ENCODE data around the gene ACKR3.
A peak's percentile ranks its signal among the peaks of the same experiment; 100 is the strongest.

Gene ACKR3

DNA sequence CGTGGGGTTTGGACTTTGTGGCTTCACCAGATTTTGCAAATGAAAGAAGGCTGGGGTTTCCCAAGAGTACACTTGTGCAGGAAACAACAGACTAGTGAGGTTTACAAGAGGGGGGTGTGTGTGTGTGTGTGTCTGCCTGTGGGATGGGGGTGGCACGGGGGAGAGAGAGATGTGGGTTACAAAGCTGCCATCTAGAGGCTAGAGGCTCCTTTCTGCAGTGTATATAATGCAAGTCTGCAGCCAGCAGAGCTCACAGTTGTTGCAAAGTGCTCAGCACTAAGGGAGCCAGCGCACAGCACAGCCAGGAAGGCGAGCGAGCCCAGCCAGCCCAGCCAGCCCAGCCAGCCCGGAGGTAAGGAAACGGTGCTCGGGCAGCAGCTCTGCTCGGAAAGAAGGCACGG is at the start of gene ACKR3:
Gene ACKR3, plus strand, starts transcription at position 253 of the 401 bp plus-strand sequence. CDS start 10,641 bp downstream, outside the sequence.
- peak; percentile 52 for DNase-seq (ENCODE audit: low spot score)

DNA sequence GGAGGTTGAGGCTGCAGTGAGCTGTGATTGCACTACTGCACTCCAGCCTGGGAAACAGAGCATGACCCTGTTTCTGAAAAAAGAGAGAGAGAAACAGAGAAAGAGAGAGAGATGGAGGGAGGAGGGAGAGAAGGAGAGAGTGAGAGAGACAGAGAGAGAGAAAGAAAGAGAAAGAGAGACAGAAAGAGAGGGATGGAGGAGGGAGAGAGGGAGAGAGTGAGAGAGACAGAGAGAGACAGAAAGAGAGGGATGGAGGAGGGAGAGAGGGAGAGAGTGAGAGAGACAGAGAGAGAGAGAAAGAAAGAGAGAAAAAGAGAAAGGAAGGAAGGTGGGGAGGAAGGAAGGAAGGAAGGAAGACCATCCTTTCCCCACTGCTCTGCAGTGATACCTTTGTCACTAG is 48.1 kb upstream of the ACKR3 start:
- no peak for DNase-seq (ENCODE audit: low spot score)

- no peak for DNase-seq (ENCODE audit: low spot score)
Observed at GRCh38 chr2:236523249-236523648, 46.4 kb upstream of the ACKR3 start.

GRCh38 chr2:236525411-236525997 is 44.1 kb upstream of the ACKR3 start:
- DNase-seq (ENCODE audit: low spot score) = no peak

- no peak for DNase-seq (ENCODE audit: low spot score)
Observed at GRCh38 chr2:236526455-236527158, 43.0 kb upstream of the ACKR3 start.

DNA sequence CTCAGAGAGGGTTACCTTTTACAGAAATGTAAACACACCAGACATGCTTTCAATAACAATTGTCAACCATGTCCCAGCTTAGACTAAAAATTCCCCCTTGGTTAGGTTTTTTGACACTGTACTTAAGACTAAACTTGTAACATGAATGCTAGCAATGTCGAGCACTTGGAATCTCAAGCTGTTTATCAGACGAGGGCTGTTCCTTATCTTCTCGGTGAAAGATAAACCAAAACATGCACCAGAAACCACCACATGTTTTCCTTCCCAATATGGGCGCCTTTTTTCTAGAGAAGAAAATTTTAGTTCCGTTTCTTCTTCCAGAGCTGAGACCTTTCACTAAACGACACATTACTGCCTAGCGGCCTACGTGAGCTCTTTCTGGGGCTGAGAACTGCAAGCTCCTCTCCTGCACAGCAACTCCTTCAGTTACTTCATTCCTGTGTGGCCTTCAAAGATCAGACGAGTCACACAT is 42.4 kb upstream of the ACKR3 start:
- no peak for DNase-seq (ENCODE audit: low spot score)

DNA sequence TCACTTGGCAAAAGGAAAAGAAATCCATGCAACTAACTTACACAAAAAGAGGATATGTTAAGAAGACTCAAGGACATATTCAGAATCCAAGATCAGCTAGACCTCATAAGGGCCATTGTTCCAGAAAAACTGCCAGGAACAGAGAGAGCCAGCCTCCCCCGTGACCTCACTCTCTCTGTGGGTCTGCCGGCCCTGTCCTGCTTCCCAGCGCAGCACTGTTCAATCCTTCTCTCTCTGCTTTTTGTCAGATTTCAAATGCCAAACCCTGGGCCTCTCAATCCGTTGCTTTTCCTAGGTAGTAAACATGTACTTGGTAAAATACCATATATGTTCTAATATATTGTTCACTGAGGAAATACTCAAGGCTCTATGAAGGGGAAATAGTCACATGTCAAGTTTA is 40.0 kb upstream of the ACKR3 start:
- DNase-seq (ENCODE audit: low spot score) = no peak

- no peak for DNase-seq (ENCODE audit: low spot score)
Observed at GRCh38 chr2:236530512-236530911, 39.1 kb upstream of the ACKR3 start.

DNA sequence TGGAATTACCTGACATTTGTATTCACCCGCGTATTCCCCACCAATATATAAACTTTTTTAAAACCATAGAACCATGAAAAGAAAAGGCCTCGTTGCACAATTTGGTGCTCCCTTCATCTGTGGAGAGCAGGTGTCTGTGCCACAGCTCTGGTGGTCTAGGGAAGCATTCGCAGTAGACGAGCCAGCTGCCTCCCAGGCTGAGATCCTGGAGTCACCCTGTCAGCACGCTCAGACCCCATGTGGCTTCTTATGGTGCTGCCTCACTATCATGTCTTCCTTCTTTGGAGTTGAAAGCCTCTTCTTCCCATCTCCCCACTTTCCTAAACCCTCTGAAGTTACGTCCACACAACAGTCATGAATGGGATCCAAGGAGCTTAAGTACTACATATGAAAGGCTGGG is 38.4 kb upstream of the ACKR3 start:
- DNase-seq (ENCODE audit: low spot score) = no peak

DNA sequence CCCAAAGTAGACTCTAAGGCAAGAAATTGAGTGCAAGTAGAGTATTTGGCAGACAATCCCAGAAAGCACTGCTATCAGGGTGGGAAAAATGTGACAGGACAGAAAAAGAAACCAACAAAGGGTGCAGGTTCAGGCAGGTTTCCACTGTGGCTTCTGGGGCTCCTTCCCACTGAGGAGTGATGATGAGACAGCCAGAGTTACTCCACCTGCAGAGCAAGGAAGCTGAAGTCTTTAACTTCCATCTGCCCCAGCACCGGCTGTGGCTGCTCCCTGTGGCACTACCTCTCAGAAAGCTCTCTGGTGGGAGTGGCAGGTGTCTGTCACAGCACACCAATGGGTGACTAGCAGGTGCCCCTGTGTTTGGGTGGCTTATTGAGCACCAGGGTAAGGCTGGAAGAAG is 37.6 kb upstream of the ACKR3 start:
- DNase-seq (ENCODE audit: low spot score) = no peak

DNA sequence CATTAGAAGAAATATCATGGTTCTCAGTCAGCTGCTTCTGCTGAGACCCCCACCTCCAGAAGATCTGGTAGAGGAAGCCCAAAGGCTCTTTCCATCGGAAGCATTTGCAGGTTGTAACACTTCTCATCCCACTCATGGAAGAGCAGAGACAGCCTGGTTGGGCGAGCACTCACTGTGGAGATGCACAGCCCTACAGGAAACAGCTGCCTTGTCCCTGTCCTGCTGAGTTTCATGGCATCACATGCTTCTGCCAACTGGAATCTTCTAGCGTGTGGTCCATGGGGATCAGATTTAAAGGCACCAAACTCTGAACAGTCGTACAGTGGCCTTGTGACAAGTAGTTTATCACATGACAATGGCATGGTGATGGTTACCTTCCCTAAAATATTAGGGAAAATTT is 36.3 kb upstream of the ACKR3 start:
- DNase-seq (ENCODE audit: low spot score) = no peak

- no peak for DNase-seq (ENCODE audit: low spot score)
Observed at GRCh38 chr2:236535024-236535423, 34.6 kb upstream of the ACKR3 start.

GRCh38 chr2:236536727-236537398 is 32.8 kb upstream of the ACKR3 start:
- DNase-seq (ENCODE audit: low spot score) = no peak

- DNase-seq (ENCODE audit: low spot score) = no peak
Observed at GRCh38 chr2:236538242-236538641, 31.4 kb upstream of the ACKR3 start.

DNA sequence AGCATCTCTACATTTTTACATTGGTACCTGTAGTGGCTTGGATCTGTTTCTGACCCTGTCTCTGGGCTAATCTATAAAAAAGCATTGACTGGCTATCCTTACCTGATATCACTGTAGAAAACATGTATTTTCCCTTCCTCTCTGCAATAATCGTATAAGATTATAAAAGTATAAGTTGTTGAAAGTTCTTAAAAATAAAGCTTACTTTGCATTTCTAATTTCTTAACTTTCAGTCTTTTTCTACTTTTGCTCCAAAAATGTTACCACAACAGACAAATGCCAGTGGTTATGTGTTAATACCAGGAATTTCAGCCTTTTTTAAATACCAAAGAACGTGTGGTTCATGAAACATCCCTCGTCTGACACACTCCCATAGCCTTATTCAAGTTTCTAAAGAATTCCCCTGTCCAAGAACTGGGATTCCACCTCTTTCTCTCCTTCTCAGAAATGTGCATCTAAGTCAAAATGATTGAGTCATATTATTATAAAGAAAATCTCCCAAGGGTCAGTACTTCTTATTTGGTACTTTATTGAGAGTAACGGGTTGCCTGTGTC is 28.5 kb upstream of the ACKR3 start:
- DNase-seq (ENCODE audit: low spot score) = no peak

DNA sequence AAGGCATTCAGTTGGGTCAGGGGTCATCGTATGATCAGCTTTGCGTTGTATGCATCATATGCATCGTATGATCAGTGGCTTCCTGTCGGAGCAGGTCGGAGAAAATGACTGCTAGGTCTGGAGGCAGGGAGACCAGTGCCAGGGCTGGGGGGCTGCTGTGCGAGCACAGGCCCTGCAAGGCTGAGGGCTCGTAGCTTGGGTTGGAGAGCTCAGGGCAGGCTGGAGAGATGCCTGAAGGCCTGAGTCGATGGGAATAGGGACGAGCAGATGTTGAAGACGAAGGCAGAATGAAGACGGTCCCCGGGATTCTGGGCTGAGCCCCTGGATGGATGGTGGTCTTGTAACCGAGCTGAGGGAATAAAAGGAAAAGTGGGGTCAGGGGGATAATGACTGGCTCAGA is 25.3 kb upstream of the ACKR3 start:
- DNase-seq (ENCODE audit: low spot score) = no peak

DNA sequence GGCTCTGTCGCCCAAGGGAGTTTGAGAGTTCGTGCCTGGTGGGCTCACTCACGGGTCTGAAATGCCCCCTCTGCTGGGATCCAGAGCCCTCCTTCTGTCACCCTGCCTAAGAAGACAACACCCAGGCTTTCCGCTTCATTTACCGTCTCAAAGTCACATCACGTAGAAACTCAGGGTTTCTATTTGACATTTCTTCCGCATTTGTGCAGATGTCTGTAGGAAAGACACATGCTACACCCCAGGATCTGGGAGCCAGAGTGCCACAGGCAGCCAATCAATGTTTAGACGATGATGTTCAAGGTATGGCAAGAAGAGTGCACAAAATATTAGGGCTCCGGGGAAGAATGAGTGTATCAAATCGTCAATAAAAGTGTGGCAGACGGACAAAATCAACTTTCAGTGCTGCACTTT is 24.4 kb upstream of the ACKR3 start:
- no peak for DNase-seq (ENCODE audit: low spot score)

GRCh38 chr2:236545814-236546480 is 23.7 kb upstream of the ACKR3 start:
- DNase-seq (ENCODE audit: low spot score) = no peak

GRCh38 chr2:236546561-236547002 is 23.0 kb upstream of the ACKR3 start:
- no peak for DNase-seq (ENCODE audit: low spot score)

DNA sequence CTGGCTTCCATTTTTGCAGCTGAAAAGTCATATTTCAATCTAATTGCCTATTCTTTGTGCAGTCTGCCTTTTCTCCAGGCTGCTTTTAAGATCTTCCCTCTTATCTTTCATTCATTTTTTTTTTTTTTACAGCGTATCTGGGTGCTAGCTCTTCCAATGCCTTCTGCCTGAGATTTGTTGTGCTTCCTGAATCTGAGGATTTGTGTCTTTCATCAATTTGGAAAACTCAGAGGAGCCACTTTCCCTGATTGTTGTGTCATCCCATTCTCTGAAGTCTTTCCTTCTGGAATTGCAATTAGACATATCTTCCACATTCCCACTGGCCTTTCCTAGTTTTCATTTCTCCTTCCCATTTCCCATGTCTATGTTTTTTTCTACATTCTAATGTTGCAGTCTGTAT is 21.9 kb upstream of the ACKR3 start:
- DNase-seq (ENCODE audit: low spot score) = no peak

DNA sequence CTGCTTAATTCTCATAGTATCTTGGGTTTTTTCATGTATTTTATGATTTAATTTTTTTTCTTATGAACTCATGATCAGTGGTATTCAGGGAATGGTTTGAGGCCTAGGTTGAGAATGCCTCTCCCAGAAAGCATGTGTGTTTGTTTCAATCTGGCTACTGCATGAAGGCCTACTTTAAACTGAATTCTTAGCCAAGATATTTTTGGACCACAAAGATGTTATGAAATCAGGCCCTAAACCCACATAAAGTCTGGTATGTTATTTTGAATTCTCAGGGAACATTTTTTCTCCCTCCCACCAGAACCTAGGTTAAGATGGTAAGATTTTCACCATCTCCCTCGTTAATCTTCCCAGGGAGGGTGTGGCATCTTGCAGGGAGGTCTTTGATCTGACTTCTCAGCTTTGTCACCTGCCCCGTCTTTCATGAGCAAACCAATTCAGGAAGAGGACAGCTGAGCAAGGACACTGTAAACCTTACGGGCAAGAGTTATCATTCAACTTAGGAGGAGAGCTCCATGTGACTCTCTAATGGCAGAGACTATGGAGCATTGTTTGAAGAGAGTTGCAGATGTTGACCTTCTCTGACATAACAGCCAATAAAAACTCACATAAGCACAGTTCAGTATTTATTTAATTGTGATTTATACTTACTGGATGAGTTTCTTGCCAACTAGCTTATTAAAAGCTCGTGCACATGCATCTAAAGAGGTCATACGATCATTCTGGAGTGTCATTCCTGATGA is 21.3 kb upstream of the ACKR3 start:
- DNase-seq (ENCODE audit: low spot score) = no peak

DNA sequence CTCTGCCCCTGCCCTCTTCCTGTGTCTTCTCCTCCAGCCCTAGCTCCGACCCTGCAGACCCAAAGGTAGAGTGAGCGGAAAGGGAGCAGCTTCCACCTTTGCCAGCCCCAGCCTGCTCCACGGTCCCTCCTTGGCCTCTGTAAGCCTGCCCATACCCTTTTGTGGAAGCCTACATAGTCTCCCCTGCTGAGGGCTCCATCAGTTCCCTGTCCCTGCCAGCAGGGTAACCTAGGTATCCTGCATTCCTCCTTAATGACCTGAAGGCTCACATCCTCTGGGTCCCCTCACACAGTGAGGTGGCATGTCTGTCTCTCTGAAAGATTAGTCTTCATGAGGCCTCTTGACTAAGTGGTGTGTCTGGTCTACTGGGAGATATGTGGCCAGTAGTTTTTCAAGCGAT is 20.5 kb upstream of the ACKR3 start:
- DNase-seq (ENCODE audit: low spot score) = no peak

Measured in cerebellar cortex (tissue), 1 donor.